Activated T-cell treated with anti-CD3 and anti-CD28 coated beads for 48 hours (primary cell): ENCODE data around the gene SELENOP.
"Not testable (repeated sequence)": the region's sequence is repeated elsewhere in the genome, so short reads cannot be mapped to it uniquely, and the experiment has no call there.

Experiments
- DNase-seq: peaks from one replicate; pipeline ENCODE4 v3.0.0-alpha.2; 2020; ENCODE audit warnings: low read depth

SELENOP gene, protein sequence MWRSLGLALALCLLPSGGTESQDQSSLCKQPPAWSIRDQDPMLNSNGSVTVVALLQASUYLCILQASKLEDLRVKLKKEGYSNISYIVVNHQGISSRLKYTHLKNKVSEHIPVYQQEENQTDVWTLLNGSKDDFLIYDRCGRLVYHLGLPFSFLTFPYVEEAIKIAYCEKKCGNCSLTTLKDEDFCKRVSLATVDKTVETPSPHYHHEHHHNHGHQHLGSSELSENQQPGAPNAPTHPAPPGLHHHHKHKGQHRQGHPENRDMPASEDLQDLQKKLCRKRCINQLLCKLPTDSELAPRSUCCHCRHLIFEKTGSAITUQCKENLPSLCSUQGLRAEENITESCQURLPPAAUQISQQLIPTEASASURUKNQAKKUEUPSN

DNA sequence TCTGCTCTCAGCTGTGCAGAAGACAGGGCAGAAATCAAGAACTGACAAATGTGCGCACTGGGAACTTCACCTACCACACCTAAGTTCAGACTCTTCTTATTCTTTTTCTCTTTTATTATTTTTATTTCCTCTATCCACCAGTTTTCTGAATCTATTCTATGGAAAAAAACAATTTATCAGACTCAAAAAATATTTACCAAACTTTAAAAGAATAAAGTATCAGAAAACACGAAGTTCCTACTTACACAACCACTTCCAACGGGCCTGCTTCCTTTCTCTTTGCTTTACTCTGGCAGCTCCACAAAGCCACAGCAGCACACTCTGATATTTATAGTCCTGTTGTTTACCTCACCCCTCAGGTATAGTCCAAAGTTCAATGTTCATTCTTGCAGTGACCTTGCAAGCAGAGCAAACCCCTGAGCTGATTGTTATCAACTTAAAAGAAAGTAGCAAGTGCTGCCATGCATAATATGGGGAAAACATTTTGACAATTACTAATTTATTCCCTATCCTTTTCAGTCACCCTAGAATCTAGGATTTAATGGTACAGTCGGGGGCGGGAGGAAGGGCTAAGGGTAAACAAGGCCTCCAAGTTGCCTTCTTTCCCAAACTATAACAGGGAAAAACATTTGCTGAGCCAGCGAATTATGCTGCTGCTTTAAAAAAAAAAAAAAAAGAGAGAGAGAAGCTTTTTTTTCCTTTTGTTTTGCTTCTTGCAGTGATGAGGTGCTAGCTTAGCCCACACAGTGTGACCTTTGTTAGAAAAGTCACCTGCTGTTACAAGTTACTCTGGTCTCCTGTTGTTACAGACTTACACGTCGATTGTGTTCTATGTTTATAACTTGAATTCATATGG is at the start of gene SELENOP:
Gene SELENOP (minus strand): TSS at position 302 of the 856 bp plus-strand sequence. CDS start 3,539 bp downstream, outside the sequence.
- no peak for DNase-seq

DNA sequence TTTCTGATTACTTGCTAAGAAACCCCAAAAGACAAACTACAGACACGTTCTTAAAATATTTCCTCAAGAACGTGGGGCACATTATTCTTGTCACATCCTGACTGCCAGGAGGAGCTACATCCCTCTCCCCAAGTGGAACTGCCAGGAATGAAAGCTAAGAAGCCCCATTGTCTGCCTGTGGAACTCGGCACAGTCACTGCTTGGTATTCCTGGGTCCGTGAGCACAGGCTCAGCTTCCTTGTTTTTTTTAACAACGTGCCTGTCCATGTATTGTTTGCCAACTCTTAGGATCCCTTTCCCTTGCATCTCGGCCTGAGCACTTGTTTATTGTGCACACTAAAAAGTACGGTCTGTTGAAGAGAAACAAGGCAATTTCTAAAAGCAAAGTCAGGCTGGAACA is 47.0 kb upstream of the SELENOP start:
- DNase-seq = no peak

- no peak for DNase-seq
These were observed 46.4 kb upstream of the SELENOP start for GRCh38 chr5:42858031-42858643.

- no peak for DNase-seq
These were observed 44.1 kb upstream of the SELENOP start for GRCh38 chr5:42855811-42856210.

DNA sequence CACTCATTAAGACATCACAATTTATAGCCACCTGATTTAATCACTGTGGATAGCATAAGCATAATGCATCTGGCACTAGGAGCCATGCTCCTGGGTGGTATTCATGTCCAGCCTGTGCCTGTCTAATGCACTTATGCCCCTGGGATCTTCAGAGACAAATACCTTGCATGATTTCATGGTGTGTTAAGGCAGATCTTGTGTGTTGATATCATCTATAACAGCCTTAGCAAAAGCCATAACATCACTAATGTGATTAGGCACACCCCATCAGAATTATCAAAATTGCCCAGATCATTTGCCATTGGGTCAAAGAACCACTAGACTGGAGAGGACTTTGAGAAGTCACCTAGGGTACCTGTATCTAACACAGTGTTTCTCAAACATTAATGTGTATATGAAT is 43.7 kb upstream of the SELENOP start:
- DNase-seq = no peak

DNA sequence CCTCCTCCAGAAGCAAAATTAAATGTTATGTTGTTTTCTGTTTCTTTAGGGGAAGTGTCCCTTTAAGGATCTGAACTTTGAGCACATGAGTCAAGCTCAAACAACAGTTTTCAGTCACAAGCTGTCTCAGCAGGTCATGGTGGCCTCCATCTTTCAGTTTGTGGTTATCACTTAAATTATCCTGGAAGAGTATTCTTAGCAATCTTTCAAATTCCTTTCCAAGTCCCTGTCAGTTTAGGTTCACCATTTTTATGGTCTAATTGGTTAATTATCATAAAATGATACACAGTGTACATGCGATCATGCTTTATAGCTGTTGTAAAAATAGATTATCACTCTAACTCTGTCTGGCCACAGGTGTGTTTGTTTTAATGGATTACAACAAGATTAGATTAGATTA is 43.1 kb upstream of the SELENOP start:
- DNase-seq = no peak

DNA sequence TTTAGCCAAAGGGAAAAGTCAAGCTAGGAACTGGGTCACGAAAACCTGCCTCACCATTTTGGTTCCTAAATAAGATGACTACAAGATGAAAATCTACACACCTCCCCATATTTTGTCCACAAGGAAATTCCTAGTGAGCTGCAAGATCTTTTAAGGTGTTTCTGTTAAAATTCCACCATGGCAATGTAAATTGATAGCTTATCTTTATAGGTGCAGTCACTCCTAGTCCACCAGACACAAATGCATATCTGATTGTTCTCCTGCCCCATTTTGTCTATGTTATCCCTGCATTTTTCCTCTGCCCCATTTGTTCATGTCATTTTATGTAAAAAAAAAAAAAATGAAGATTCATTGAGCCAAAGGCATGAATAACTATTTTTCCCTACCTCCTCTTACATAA is 41.1 kb upstream of the SELENOP start:
- DNase-seq = no peak

DNA sequence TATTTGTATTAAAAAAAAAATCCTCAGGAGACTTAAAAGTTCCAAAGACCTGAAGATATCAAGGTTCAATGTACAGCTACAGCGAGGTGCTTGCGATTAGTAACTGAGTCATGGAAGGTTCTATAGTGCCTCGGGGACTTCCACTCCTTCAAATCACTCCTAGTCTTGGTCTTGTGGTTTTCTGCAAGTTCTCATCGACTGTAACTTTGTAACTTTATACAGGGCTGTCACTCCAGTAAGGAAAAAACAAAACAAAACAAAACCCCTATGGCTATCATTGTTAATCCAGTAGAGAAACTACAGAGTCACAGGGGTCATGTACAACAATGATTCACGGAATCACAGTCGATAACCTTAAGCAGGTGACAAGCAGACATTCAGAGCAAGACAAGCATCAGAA is 39.8 kb upstream of the SELENOP start:
- DNase-seq = no peak

DNA sequence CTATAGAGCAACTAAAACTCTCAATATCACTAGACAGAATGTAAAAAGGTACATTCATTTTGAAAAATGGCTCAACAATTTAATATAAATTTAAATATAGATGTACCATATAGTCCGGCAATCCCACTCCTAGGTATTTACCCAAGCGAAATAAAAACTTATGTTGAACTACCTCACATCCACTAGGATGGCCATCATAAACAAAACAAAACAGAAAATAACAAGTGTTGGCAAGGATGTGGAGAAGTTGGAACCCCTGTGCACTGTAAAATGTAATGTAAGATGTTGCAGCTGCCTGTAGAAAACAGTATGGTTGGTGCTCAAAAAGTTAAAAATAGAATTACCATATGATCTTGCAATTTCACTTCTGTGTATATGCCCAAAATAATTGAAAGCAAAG is 36.9 kb upstream of the SELENOP start:
- no peak for DNase-seq

- not testable (repeated sequence) for DNase-seq
These were observed 32.7 kb upstream of the SELENOP start for GRCh38 chr5:42844408-42844807.

DNA sequence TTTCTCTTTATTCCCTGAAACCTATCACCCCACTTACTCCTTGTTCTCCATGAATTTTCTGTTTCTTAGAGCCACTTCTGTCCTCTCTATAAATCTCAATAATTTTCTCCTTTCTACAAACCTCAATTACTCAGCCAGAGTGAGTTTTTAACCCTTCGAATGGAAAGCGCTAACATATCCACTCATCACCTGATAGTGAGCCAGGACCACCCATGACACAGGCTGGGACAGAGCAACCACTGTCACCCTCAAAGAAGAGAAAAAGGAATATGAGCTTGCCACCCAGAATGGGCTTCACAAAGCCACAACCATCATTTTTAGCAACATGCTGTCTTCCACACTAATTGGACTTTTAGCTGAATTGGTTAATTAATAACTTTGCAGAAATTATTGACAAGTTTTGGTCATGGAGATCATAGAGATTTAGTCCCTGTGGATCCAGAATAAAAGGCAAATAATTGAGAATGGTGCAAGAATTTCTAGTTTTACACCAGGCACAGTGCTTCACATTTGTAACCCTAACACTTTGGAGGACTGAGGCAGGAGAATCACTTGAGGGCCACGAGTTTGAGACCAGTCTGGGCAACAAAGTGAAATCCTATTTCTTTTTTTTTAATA is 32.1 kb upstream of the SELENOP start:
- no peak for DNase-seq

GRCh38 chr5:42842921-42843641 is 31.4 kb upstream of the SELENOP start:
- DNase-seq = no peak

- no peak for DNase-seq
These were observed 29.3 kb upstream of the SELENOP start for GRCh38 chr5:42840842-42841567.

GRCh38 chr5:42840269-42840668 is 28.6 kb upstream of the SELENOP start:
- DNase-seq = no peak

- no peak for DNase-seq
These were observed 27.5 kb upstream of the SELENOP start for GRCh38 chr5:42839196-42839595.

DNA sequence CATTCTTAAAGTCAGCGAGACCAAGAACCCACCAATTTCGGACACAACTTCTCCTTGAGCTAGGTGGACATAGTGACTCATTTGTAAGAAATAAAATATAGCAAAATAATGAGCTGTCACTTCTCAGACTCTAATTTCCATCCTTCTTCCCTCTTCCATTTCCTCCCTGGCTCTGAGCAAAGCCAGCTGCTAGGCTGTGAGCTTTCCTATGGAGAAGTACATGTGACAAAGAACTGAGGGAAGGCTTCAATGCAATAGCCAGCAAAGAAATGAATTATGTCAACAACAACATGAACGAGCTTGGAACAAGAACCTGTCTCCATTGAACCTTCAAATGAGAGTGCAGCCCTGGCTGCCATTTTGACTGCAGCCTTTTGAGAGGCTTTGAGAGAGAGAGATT is 25.9 kb upstream of the SELENOP start:
- no peak for DNase-seq

DNA sequence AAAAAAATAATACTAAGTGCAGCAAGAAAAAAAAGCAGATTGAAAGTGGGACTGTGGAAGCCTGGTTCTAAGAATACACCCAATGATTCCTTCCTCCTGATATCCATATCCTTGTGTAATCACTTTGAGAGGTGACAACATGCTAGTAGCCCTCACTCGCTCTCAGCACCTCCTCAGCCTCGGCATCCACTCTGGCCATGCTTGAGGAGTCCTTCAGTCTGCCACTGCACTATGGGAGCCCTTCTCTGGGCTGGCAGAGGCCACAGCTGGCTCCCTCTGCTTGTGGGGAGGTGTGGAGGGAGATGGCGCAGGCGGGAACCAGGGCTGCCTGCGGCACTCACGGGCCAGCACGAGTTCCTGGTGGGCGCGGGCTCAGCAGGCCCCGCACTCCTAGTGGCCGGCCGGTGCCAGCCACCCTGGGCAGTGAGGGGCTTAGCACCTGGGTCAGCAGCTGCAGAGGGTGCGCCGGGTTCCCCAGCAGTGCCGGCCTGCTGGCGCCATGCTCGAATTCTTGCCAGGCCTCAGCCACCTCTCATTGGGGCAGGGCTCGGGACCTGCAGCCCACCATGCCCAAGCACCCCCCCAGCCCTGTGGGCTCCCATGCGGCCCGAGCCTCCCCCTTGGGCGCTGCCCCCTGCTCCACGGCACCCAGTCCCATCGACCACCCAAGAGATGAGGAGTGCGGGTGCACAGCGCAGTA is 24.5 kb upstream of the SELENOP start:
- no peak for DNase-seq

GRCh38 chr5:42832060-42832459 is 20.4 kb upstream of the SELENOP start:
- DNase-seq = no peak

DNA sequence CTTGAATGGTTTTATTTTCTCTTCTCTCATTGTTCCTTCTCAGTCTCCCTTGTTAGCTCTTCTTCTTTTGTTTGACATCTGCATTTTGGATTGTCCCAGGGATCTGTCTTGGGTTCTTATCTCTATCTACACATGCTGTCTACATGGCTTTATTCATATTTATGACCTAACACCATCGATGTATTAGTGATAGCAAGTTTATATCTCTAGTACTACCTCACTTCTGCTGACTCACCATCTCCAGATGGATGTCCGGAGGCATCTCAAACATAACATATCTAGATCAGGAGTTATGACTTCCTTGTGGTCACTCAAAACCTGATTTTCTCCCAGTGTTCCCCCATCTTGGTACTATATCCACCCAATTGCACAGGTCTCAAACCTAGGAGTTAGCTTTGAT is 19.2 kb upstream of the SELENOP start:
- DNase-seq = no peak

DNA sequence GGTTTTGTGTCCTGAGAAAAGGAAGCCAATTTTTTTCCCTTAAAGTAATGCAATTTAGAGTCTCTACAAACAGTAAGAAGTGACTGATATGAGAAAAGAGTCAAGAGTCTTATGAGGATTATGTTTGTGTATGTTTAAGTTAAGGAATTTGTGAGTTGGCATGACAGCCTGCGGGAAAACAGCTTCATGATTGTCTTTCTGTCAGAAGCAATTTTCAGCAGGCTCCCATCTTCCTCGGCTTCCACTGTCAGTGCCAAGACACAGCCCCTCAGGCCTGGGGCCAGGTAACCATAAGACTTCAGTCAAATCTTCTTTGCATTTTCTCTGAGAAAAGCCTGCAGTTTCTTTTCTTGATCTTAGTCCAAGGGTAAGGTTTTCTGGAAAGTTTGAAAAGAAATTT is 17.0 kb upstream of the SELENOP start:
- no peak for DNase-seq
